NCI-H1417 treated with DMSO at 0.1 percent for 48 hours (cell line): ENCODE data around the gene AP1S3.
"Not testable (repeated sequence)": the region's sequence is repeated elsewhere in the genome, so short reads cannot be mapped to it uniquely, and the experiment has no call there.

Experiments used
- DNase-seq: peaks from one replicate; lab custom pipeline; 2025; lab: John Stamatoyannopoulos, UW

The AP1S3 gene

DNA sequence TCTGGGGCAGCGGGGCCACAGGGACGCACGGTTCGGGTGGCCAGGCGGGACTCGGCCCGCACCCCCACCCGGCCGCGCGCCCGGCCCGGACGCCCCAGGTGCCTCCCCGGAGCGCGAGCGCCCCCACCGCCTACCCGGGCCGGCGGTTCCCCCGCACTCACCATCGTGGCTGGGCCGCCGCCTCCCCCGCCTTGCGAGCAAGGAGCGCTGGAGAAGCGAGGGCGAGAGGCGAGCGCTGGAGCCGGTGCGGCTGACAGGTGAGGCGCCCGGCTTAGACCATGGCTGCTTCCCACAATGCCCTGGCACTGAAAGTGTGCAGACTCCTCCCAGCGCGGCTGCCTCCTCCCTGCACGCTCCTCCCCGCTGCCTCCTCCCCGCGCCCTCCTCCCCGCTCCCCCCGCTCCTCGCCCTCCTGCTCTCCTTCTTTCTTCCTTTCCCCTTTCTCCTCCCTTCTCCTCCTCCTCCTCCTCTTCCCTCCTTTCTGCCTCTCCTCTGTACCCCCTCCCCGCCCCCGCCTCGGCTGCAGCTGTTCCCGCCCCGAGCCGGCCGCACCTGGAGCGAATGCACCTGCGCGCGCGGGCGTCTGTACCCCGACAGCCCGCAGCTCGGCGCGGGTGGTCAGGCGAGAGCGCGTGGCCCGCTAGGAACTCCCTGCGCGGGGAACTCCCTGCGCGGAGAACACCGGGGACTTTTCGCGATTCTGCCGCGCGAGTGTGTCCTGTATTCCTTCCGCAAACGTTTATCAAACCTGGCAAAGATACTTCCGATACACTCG, at the start of gene AP1S3:
AP1S3 (minus strand) TSS at position 296 of the 775 bp plus-strand sequence; CDS start at position 164, 132 bp downstream.
- DNase-seq: peak; percentile 64

DNA sequence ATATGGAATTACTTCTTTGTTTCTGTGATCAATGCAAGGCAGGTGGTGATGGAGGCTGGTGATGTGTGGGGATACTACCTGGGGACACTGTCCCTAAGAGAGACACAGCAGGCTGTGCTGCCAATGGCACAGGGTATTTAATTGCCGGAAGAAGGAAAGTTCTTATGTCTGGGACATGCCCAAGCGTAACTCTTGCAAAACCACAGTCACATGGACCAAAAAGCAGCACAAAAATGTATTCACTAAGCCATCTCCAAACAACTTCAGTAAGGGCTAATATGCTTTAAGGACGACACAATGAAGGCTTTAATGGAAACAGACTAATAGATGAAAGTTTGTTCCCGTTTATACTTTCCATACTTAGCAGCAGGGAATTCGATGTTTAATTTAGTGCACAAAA, 49.7 kb upstream of the AP1S3 start:
- no peak for DNase-seq

DNA sequence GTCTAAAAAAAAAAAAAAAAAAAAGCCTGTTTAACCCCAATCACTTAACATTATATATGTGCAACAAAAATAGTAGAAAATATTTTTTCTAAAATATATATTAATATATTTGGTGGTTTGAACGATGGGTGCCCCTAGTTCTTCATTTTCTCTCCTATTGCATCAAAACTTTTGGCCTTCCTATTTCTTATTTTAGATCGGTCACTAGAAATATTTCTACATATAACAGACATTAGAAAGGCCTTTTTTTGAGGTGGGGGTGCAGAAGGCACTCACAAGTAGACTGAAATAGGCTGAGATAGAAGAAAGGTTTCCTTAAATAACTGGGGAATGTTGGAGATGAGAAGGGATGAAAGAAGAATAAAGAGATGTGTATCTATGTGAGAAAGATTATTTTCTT, 49.3 kb upstream of the AP1S3 start:
- no peak for DNase-seq

DNA sequence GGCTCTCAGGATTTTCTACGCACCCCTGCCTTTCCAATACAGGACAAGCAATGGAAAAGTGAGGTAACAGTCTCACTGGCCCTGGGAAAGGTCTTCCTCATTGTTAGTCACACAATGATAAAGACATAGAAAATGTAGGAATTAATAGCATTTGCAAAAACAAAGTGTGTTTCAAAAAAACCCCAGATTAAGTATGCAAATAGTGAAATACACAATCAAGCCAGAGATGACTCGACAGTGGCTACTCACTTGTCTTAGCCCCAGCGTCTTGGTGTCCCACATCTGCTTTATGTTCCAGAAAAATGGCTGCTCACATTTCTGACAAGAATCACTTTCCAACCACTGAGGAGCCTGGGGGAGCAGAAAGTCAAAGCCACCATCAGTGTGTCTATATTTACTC, 47.0 kb upstream of the AP1S3 start:
- DNase-seq: no peak

DNA sequence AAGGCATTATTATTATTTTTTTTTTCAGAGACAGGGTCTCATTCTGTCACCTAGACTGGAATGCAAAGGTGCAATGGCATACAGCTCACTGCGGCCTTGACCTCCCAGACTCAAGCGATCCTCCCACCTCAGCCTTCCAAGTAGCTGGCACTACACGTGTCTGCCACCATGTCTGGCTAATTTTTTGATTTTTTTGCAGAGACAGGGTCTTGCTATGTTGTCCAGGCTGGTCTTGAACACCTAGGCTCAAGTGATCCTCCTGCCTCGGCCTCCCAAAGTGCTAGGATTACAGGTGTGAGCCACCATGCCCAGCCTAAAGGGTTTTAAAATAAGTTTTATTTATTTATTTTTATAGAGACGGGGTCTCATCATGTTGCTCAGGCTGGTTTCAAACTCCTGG, 45.3 kb upstream of the AP1S3 start:
- no peak for DNase-seq

DNA sequence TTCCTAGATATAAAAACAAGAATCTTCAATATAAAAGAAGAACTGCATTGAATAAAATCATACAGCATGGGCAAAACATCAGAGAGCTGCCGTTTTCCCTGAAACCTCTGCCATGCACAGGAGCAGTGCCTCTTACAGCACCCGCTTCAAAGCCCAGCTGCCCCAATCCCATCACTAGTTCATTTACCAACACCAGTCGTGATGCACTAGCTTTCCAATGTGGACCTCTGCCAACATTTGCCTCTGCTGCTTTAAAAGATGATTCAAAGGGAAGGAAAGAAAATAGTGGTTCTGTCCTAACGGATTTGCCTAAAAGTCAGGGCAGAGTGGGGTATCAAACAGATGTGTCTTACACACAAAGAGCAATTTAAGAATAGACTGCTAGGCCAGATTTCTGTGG, 43.4 kb upstream of the AP1S3 start:
- no peak for DNase-seq

DNA sequence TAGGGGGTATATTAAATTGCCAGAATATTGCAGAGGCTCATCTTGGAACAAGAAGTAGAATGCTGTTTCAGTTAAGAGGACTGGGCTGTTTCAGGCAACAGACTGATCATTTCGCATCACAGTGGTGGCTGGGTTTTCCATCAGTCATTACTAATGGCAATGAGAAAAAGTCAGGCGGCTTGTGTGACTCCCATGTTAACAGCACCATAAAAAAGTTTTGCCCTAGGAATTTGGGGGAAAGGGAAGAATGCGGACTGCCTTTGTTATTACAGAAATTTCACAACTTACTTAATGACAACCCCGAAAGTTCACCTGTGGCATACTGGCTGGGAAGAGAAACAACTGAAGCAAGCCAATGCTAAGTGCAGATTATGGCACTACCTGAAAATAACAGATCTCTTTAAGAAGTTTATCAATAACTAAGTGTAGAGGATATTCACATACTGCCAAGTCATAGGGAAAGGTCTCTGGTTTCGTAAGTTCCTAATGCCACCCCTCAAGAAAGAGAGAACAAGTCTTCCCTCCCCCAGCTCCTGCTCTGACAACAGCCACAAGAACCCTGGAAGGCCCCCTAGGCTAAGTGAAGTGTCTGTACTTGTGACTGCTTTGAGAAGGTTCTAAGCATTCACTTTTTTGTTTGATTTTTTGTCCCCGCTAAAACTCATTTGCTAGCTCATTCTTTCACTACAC, 40.5 kb upstream of the AP1S3 start:
- DNase-seq: no peak

DNA sequence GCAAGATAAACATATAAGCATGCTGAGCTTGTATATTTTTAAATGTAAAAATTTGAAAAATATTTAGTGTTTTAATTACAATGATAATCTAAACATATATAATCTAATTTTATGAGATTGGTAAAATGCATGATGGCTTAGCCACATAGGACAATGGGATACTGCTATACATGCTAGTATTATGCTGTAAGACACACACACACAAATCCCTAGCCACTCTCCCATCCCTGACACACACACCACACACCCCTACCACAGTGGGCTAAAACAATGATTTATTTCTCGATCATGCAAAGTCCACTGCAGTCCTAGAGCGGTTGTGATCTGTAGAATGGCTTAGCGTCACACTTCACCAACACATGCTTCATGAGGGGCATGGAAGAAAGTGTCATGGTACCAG, 36.3 kb upstream of the AP1S3 start:
- DNase-seq: no peak

DNA sequence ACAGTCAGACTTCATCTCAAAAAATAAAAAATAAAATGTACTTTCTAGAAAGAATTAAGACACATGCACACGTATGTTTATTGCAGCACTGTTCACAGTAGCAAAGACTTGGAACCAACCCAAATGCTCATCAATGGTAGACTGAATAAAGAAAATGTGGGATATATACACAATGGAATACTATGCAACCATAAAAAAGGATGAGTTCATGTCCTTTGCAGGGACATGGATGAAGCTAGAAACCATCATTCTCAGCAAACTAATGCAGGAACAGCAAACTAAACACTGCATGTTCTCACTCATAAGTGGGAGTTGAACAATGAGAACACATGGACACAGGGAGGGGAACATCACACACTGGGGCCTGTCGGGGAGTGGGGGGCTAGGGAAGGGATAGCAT, 35.4 kb upstream of the AP1S3 start:
- DNase-seq: not testable (repeated sequence)

DNA sequence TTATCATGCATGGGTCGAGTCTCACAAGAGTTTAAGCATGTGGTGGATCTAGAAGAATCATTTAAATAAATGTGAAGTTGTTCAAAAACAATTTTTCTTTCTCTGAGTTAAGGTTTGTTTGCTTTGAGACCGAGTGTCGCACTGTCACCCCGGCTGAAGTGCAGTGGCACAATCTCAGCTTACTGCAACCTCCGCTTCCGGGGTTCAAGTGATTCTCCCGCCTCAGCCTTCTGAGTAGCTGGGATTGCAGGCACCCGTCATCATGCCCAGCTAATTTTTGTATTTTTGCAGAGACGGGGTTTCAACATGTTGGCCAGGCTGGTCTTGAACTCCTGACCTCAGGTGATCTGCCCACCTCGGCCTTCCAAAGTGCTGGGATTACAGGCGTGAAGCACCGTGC, 34.3 kb upstream of the AP1S3 start:
- not testable (repeated sequence) for DNase-seq

DNA sequence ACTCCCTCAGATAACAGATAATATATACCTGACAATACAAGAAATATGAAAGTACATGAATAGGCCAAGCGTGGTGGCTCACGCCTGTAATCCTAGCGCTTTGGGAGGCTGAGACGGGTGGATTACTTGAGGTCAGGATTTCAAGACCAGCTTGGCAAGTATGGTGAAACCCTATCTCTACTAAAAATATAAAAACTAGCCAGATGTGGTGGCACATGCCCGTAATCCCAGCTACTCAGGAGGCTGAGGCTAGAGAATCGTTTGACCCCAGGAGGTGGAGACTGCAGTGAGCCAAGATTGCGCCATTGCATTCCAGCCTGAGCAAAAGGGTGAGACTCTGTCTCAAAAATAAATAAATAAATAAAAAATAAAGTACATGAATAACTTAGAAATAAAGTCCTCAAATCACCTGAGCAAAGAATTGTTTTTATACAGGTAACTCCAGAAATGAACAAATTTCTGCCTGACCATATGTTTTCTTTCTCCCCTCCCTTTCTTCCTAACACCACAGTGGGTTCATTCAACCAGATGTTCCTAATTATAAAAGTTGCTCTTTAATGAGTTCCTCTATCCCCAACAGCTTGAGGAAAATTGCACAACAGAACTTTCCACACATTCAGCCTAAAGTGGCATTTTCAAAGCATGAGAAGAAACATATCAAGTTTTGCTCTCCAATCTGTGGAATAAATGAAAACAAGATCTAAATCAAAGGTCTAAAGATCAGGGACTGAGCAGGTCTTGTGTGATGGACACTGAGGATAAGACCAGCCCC, 33.6 kb upstream of the AP1S3 start:
- no peak for DNase-seq

DNA sequence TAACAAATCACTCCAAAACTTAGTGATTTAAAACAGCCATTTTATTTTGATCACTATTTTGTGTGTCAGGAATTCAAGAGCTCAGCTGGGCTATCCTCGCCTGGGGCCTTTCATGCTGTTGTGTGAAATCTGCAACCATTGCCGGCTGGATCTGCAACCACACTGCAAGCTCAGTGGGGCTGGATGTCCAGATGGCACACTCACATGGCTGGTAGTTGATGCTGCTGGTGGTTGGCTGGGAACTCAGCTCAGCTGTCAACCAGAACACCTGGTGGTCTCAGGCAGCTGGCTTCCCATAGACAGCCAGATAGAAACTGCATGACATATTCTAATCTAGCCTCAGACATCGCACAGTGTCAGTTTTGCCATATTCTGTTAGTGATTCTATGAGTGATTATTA, 30.6 kb upstream of the AP1S3 start:
- no peak for DNase-seq

DNA sequence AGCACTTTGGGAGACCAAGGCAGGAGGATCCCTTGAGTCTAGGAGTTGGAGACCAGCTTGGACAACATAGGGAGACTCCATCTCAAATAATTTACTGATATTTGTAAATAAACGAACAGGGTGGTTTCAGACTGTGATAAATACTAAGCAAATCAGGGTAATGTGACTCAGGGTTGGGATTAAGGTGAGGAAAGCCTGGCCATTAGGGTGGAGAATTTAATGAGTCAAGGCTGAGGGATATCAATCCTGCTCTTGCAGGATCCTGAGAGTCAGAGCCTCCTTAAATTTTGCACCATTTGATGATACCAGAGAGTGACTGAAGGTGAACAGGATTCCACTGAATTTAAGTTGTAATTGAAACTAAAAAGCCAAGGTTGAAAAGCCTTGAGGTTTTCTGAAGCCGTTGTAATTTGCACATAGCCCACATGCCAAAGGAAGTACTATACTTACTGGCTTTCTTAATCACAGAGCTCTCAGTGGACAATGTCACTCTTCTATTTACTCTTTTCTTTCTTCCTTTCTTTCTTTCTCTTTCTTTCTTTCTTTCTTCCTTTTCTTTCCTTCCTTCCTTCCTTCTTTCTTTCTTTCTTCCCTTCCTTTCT, 28.6 kb upstream of the AP1S3 start:
- no peak for DNase-seq

DNA sequence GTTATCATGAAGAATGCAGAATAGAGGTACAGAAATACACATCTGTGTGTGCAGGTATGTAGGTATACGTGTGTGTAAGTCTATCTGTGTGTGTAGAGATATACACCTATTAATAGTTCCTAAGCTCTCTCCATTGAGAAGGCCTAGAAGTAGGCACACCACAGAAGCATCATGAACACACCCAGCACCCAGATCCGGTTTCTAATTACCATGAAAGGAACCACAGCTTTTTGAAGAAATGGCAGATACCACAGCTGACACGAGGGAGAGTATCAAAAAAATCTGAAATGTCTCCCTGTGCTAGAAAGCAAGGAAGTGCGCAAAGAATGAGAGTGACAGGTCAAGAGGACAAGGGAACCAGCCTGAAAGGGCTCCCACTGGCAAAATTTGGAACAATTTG, 27.7 kb upstream of the AP1S3 start:
- no peak for DNase-seq

DNA sequence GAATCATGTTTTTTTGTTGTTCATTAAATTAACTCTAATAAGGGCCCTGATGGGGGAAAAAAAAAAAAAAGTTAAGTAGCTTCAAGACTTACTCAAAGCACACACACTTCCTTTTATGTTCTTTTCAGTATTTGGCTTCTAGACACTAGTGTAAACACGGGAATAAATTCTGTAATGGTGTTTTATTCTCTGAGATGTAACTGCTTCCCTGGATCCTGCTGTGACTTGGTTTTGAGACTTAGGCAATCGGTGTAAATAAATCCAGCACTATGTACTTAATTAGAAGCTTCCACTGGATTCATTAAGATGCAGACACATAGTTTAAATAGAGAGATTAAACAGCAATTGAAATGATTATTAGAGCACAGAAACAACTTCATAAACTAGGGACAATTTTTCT, 26.1 kb upstream of the AP1S3 start:
- no peak for DNase-seq

DNA sequence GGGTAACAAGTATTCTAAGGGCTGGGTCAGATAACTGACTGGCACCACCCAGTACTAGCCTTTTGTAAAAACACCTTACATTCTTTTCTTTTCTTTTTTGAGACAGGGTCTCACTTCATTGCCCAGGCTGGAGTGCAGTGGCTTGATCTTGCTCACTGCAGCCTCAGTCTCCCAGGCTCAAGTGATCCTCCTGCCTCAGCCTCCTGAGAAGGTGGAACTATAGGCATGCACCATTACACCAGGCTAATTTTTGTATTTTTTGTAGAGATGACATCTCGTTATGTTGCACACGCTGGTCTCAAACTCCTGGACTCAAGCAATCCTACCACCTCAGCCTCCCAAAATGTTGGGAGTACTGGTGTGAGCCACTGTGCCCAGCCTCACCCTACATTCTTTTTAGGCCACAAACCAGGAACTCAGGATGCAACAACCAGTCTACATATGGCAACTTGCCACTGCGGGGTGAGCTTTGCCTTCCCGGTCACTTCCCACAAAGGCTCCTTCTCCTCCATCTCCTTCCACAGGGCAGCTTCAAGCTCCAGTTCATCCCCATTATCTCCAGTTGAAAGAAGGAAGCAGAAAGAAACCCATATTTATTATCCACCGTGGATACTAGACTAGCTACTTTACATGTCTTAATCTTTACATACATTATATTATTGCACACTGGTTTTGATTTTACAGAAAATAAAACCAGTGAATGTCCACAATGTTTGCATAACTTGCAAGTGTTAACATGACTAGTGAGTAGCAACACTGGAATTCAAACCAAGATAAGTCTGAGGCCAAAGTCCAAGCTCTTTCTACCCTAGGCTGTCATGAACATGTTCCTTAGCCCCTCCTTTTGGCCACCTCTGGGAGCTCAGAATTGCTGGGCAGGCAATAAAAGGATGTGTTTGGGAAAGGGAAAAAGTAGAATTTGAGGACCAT, 23.7 kb upstream of the AP1S3 start:
- no peak for DNase-seq

DNA sequence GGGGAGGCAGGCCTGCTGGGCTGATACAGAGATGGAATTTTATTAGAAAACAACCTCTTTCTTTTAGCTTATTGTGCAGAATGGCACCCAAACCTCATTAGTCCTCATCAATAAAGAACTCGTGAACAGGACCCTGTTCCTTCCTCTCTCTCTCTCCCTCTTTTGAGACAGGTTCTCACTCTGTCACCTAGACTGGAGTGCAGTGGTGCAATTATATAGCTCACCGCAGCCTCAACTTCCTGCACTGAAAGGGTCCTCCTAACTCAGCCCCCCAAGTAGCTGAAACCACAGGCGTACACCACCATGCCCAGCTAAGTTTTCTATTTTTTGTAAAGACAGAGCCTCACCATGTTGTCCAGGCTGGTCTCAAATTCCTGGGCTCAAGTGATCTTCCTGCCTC, 21.7 kb upstream of the AP1S3 start:
- DNase-seq: no peak

DNA sequence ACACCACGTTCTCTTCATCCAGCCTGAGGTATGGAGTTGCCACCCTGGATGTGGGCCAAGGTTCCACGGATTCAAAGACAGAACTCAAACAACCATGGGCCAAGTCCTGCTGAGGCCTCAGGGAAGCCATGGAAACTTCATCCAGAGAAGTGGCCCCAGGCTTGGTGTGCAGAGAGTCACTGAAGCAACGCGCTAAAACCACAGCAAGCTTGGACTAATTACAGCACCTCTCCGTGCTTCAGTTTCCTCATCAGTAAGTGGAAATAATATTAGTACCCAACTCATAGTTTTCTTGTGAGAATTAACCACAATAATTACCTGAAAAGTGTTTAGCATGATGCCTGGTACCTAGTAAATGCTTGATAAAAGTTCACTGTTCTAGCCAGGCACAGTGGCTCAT, 19.2 kb upstream of the AP1S3 start:
- no peak for DNase-seq

DNA sequence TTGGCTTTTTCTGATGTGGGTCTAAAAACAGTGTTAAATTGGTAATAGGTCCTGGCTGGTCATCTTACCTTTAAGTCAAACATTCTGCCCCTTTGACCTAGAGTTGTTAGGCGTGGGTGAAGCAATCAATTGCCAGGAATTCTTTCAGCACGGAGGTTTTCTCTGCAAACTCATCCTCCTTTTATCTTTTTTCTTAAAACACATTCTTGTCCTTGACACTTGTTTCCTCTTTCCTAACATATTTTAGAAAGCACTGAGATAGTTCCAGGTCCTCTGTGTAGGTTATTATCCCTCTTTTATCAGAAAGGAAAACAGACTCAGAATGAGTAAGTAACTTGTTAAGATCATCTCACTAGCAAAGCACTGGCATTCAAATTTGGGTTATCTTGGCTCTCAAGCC, 18.6 kb upstream of the AP1S3 start:
- no peak for DNase-seq

DNA sequence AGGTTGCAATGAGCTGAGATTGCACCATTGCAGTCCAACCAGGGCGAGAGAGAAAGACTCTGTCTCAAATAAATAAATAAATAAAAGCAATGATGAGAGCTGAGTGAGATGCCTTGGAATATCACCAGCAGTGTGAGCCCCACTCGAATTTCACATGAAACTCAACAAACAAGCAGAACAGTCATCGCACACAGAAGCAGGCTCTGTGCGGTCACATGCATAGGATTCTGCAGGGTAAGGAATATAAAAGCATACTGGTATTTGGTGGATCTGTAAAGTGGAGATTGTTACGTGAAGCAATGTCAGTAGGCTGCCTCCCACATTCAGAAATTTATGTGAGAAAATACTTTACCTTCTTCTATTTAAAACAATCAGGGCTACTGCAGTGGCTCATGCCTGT, 18.0 kb upstream of the AP1S3 start:
- DNase-seq: no peak

DNA sequence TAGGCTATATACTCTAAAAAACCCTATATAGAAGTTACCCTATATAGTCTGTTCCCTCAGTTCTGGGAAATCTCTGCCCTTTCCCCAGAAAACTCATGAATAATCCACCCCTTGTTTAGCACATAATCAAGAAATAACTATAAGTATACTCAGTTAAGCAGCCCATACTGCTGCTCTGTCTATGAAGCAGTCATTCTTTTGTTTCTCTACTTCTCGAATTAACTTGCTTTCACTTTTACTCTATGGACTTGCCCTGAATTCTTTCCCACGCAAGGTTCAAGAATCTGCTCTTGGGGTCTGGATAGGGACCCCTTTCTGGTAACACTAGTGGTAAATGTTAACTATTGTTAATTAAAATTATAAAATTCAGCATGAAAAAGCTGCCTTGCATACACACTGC, 17.4 kb upstream of the AP1S3 start:
- no peak for DNase-seq
